HG03097 (cell line): ENCODE measurements around the gene RASA3.
"Not testable (repeated sequence)": the region's sequence is repeated elsewhere in the genome, so short reads cannot be mapped to it uniquely, and the experiment has no call there.

ENCODE experiments used
- ATAC-seq: cut with Tn5 transposase; IDR thresholded peaks from one replicate; pipeline ENCODE4 v1.9.1; 2021; ENCODE audit not compliant: unreplicated experiment, low FRiP score

RASA3 gene

DNA sequence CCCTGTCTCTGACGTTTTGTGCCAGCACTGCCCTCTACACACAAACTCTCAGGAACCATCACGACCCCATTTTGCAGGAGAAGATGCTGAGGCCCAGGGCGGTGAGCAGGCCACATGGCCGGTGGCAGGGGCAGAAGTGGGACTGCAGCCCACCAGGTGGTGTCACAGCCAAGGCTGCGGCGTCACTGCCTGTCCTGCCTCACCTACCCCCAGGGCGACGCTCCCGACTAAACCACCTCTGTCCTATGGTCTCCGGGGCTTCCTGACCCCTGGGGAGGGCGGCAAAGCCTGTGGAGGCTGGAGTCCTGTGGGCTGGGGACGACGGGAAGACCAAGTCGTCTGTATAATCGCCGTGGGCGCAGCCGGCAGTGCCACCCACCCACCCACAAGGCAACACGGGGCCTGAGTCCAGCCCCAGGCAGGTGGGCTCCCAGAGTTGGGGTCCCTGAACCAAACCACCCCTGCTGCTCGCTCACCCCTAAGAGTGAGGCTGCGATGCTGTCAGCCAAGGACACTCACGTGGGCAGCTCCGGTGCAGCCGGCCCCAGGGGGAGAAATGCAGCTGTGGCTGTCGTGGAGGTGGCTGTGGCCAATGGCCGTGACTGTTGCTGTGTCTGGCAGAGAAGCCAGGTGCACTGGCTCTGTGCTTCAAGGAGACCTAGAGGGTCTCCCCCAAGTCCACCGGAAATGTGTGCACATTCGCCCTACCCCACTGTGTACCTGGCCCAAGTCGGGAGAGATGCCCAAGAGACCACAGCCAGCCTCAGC lies 29.7 kb downstream of the RASA3 start:
- ATAC-seq = no peak

GRCh38 chr13:114102131-114102520 lies 30.3 kb downstream of the RASA3 start:
- ATAC-seq = no peak

DNA sequence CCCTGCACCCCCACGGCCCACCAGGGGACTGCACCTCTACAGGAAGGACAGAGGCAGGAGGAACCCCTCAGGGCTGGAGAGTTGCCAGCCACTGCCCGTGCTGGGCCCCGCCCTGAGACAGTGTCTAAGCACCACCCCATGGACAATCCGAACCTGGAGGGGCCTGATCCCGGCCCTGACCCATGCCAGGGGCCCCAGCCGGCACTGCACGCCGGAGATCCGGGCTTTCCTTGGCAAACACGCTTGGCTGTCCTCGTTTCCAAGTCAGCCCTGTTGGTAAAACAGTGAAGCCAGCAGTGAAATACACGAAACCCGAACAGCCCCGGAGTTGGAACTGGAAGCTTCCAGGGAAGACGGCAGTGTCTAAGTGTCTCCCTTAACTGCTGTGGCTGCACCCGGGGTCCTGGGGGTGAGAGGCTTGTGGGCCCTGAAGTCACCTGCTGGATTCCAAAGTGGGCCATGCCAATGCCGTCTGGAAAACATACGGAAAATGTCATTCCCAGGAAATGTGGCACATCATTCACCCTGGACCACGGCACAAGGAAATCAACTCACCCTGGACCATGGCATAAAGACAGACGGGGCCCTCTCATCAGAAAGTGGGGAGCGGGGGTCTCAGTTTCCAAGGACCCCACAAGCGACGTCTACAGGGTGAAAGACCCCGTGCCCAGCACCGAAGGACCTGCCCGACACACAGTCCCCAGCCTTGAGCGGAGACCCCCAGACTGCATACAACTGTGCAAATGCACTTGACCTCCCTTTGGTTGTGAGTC lies 30.9 kb downstream of the RASA3 start:
- ATAC-seq = no peak

- no peak for ATAC-seq
Measured at GRCh38 chr13:114100446-114101357, 31.7 kb downstream of the RASA3 start.

DNA sequence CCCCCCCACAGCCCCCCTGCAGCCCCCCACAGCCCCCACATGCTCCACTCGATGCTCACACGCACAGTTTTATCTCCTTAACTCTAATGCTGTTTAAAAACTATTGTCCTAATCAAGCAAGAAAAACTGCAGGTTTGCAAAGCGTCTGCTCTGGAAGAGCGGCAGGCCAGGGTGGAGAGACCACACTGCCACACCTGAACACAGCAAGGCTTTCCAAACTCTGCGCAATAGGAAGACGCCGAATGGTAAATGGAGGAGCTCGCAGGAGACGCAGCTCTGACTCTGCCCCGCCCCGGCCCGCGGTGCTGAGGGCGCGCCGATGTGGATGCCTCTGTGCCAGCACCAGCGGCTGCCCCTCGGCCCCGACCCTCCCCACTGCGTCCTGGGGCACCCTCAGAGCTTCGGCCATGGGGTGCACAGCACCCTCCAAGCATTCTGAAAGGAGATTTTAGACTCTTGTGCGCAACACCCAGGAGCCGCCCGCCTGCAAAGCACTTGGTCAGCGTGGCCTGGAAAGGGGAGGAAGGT lies 32.4 kb downstream of the RASA3 start:
- no peak for ATAC-seq

DNA sequence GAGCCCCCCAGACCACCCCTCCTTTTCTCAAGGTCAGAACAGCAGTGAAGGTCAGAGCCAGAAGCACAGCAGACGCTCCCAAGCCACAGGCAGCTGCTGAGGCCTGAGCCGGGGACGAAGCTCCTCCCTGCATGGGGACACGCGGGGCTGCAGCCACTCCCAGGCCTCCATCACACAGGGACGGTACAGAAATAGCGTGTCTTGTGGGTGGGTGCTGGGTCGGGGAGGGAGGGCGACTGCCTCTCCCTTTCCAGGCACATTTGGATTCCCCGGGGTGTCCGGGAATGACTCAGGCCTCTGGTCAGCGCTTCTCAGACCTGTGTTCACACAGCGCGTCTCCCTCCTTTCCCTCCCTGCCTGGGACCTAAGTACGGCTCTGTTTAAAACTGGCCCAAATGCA lies 33.2 kb downstream of the RASA3 start:
- ATAC-seq = no peak

DNA sequence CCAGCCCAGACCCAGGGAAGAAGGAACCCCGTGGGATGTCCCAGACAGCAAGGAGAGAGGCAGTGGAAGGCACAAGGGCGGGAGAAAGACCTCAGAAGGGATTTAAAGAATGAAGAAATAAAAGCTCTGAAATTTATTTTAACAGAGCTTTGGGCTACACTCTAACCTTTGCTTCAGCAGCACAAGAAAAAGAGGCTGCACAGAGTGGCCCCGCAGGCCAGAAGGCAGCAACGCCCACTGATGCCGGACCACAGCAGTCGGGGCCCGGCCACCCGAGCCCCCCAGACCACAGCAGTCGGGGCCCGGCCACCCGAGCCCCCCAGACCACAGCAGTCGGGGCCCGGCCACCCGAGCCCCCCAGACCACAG lies 33.8 kb downstream of the RASA3 start:
- ATAC-seq = not testable (repeated sequence)

GRCh38 chr13:114097893-114098688 lies 34.3 kb downstream of the RASA3 start:
- ATAC-seq = no peak

DNA sequence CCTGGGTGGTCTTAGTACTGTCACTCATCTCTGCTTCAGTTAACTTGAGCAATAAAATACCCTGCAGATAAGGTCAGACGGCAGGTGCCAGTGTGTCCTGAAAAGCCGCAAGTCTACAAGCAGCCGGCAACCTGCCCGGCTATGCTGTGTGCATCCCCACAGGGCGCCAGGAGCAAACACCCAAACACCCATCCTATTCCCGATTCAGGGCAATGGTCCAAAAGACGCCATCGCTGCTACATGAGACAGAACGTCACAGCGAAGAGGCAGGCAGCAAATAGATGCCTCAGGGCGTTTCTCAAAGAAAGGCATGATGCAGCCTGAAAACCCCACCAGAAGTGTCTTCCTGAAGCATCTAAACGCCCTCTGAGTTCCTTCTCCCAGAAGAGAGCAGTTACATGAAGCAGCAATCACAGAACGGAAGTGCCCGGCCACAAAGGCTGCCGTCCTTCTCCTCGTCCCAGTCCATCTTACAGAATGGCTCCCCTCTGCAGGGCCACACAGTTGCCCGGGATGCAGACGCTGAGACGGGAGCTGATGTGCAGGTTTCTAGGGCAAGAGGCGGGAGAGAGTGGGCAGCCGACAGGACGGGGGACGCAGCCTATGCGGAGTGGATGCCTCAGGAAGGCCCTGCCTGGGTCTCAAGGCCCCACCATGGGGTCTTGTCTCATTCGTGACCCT lies 35.1 kb downstream of the RASA3 start:
- ATAC-seq = no peak

DNA sequence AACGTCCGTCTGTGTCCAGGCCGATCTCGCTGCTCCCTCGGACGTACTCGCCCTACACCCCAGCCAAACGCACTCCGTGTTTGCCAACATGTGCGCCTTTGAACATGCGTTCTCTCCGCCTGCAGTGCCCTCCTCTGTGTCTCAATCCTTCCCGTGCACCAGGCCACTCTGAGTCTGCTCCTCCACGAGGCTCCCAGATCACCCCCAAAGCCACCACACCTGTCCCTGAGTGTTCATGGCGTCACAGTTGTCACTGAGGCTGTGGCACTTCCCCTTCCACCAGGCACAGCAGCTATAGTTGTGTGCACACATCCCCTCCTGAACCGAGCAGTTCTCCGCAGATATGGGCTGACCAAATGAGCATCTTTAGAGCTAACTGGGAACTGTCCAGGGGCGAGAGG lies 35.6 kb downstream of the RASA3 start:
- ATAC-seq = no peak

- no peak for ATAC-seq
Measured at GRCh38 chr13:114096031-114096485, 36.4 kb downstream of the RASA3 start.

GRCh38 chr13:114095486-114095885 lies 36.9 kb downstream of the RASA3 start:
- no peak for ATAC-seq

- no peak for ATAC-seq
Measured at GRCh38 chr13:114093118-114093517, 39.3 kb downstream of the RASA3 start.

DNA sequence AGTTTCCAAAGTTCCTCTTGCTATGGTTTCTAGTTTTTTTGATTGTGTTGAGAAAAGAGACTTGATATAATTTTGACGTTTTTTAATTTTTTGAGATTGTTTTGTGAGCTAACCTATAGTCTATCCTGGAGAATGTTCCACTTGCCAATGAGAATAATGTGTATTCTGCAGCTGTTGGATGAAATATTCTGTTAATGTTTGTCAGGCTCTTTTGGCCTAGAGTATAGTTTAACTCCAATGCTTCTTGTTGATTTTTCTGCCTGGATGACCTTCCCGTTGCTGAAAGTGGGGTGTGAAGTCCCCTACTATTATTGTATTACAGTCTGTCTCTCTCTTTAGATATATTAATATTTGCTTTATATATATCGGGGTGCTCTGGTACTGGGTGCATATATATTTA lies 40.0 kb downstream of the RASA3 start:
- no peak for ATAC-seq

DNA sequence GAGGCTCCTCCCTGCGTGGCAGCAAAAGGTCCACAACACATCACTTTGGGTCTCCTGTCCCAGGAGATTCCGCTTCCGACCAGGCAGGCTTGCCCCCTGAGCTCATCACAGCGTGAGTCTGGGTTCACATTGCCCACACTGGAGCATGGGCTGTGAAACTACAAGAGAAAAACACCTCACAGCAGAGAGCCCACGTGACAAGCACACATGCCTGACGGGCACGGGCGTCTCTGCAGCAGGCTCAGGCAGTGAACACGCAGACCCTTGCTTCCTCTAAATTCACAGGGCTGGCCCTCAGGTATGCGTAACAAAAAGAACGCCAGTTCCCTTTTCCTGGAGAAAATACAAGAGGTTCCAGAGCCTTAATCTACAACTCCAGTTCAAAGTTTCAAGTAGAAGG lies 41.9 kb downstream of the RASA3 start:
- ATAC-seq = no peak

DNA sequence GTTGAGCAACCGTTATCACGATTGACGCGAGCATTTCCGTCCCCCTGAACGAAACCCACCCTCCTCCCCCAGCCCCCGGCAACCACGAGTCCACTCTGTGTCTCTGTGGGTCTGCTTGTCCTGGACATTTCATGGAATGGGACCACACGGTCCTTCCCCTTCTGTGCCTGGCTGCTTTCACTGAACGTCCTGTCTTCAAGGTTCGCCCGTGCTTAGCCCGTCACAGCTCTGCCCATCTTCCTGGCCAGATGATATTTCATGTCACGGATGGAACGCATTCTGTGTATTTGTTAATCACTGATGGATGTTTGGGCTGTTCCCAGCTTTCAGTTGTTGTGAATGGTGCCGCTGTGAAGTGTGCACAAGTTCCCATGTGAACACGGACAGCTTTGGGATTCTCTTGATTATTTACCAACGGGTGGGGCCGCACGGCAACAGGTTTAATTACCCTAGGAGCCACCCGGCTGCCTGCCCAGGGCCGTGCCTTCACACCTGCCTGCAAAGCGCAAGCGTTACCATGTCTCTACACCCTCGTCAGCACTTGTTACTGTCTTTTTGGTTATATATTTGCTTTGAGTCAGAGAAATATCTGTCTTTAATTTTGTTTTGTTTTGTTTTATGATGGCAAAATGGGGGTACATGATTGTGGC lies 42.5 kb downstream of the RASA3 start:
- ATAC-seq = no peak

GRCh38 chr13:114089341-114089740 lies 43.1 kb downstream of the RASA3 start:
- no peak for ATAC-seq

GRCh38 chr13:114088863-114089262 lies 43.6 kb downstream of the RASA3 start:
- ATAC-seq = no peak

GRCh38 chr13:114088234-114088633 lies 44.2 kb downstream of the RASA3 start:
- no peak for ATAC-seq
